PC-3 (cell line): ENCODE data around the gene YEATS4. TPM values are rescaled to one million over a fixed set of nuclear protein-coding genes. Genes with fewer than 3 reads are reported as not detected.
"Not testable (repeated sequence)": the region's sequence is repeated elsewhere in the genome, so short reads cannot be mapped to it uniquely, and the experiment has no call there.

Experiments used
- ATAC-seq: fragments of 200-7000 bp; cut with Tn5 transposase; 2 replicates; pipeline ENCODE4 v1.9.1; 2020; ENCODE audit warnings: mild to moderate bottlenecking, moderate library complexity
- Bru-seq: library from RNA; stranded (reverse); fragments of 400-500 nt; gene quantifications from one replicate; lab custom pipeline; 2021; lab: Mats Ljungman, UMichigan
- BruChase-seq, 2 experiments: library from RNA; stranded (reverse); fragments of 400-500 nt; gene quantifications; one replicate each; lab custom pipeline; 2021; lab: Mats Ljungman, UMichigan
- BruUV-seq: library from RNA; stranded (reverse); fragments of 400-500 nt; replicated peaks from 2 replicates; lab custom pipeline; 2021; lab: Mats Ljungman, UMichigan
- CTCF ChIA-PET: fragments of 300-600 bp; sonication (Branson Sonifier 250); formaldehyde crosslinking; loops from one replicate; lab custom pipeline; 2022; ENCODE audit warnings: antibody characterized with exemption; lab: Charles Lee
- POLR2A ChIA-PET: fragments of 300-600 bp; sonication (Branson Sonifier 250); formaldehyde crosslinking; loops from one replicate; lab custom pipeline; 2022; ENCODE audit warnings: antibody characterized with exemption; ENCODE audit not compliant: unreplicated experiment; lab: Charles Lee
- DNase-seq: peaks from one replicate; pipeline ENCODE4 v3.0.0-alpha.2; 2015
- H2AFZ ChIP-seq: fragments of 300-600 bp; sonication (generic); 2 replicates; pipeline ENCODE4 v1.6.0; 2016; ENCODE audit warnings: antibody characterized with exemption, low read length
- H3F3A ChIP-seq: fragments of 300-600 bp; sonication (generic); one replicate; pipeline ENCODE4 v1.6.0; 2017; ENCODE audit warnings: antibody characterized with exemption, low read length, control low read depth, mild to moderate bottlenecking; ENCODE audit not compliant: unreplicated experiment
- H3K27ac ChIP-seq: fragments of 300-600 bp; sonication (generic); 2 replicates; pipeline ENCODE4 v1.5.1; 2016; ENCODE audit warnings: mild to moderate bottlenecking, low read length
- H3K27me3 ChIP-seq: fragments of 300-600 bp; sonication (generic); 2 replicates; pipeline ENCODE4 v1.6.1; 2016; ENCODE audit warnings: low read length, mixed read lengths
- H3K36me3 ChIP-seq: fragments of 300-600 bp; sonication (generic); 2 replicates; pipeline ENCODE4 v1.6.1; 2016; ENCODE audit warnings: low read depth, mixed run types, low read length, mixed read lengths
- H3K4me1 ChIP-seq: fragments of 300-600 bp; sonication (generic); 2 replicates; pipeline ENCODE4 v1.5.1; 2016; ENCODE audit warnings: low read length; ENCODE audit not compliant: insufficient read depth
- H3K4me2 ChIP-seq: fragments of 300-600 bp; sonication (generic); 2 replicates; pipeline ENCODE4 v1.6.0; 2016; ENCODE audit warnings: low read length
- H3K4me3 ChIP-seq: fragments of 300-600 bp; sonication (generic); 2 replicates; pipeline ENCODE4 v1.5.1; 2016; ENCODE audit warnings: mild to moderate bottlenecking, low read length, mixed read lengths
- H3K79me2 ChIP-seq: fragments of 300-600 bp; sonication (generic); 2 replicates; pipeline ENCODE4 v1.6.1; 2017; ENCODE audit warnings: low read length, mixed read lengths
- H3K9ac ChIP-seq: fragments of 300-600 bp; sonication (generic); 2 replicates; pipeline ENCODE4 v1.6.0; 2016; ENCODE audit warnings: mild to moderate bottlenecking, low read length
- H3K9me2 ChIP-seq: fragments of 300-600 bp; sonication (generic); replicated peaks from 2 replicates; pipeline ENCODE4 v1.6.1; 2016; ENCODE audit warnings: mixed run types, low read length, mixed read lengths
- H3K9me3 ChIP-seq: fragments of 300-600 bp; sonication (generic); 2 replicates; pipeline ENCODE4 v1.6.1; 2016; ENCODE audit warnings: low read length, mixed read lengths
- H4K20me1 ChIP-seq: fragments of 300-600 bp; sonication (generic); 2 replicates; pipeline ENCODE4 v1.6.1; 2016; ENCODE audit warnings: low read length, mixed read lengths
- EZH2 ChIP-seq: fragments of 300-600 bp; sonication (generic); IDR thresholded peaks from one replicate; pipeline ENCODE4 v1.6.1; 2017; ENCODE audit warnings: antibody characterized with exemption, mild to moderate bottlenecking, low read length; ENCODE audit not compliant: unreplicated experiment
- EZH2phosphoT487 ChIP-seq: fragments of 300-600 bp; sonication (generic); IDR thresholded peaks from 2 replicates; pipeline ENCODE4 v1.6.1; 2018; ENCODE audit warnings: mild to moderate bottlenecking, antibody characterized with exemption, low read length, borderline replicate concordance
- intact Hi-C: fragments of 100-400 bp; cut with micrococcal nuclease; formaldehyde crosslinking; loops from 2 replicates; pipeline ENCODE4 v1.9.0; 2023
- long read RNA-seq: library from polyadenylated mRNA; unstranded; transcript quantifications from one replicate; pipeline ENCODE4 v2.0.0, GENCODE V29; 2021; ENCODE audit not compliant: unreplicated experiment
- total RNA-seq: library from RNA; depleted of rRNA; stranded (reverse); fragments of >200 nt; gene quantifications from 2 replicates; pipeline ENCODE4 v1.2.3, GENCODE V29; 2014; rRNA removed
- TF ChIP-seq, protein P1 (sequence below): fragments of 300-600 bp; sonication (generic); conservative IDR thresholded peaks from 2 replicates; pipeline ENCODE4 v1.5.1; 2017; ENCODE audit warnings: antibody characterized with exemption, low read depth, mild to moderate bottlenecking, low read length

YEATS4 gene
- total RNA-seq (36.1 and 41.3 TPM in 2 replicates), Bru-seq, nascent RNA (percentile 78 among the genes with signal in this experiment), BruChase-seq, experiment 1, labeled RNA remaining after a 6-hour chase (percentile 73 among the genes with signal in this experiment), BruChase-seq, experiment 2, labeled RNA remaining after a 2-hour chase (percentile 67 among the genes with signal in this experiment)
- long read RNA-seq, transcript YEATS4-201 (7 exons, 1,434 nt), result major isoform, 25 of 29 reads
- long read RNA-seq, partial matches to known transcripts, result 2 of 29 reads
- long read RNA-seq, other reads (novel, unspliced or antisense), result 2 of 29 reads

- CTCF ChIA-PET, result interaction anchor here (0.8 kb wide), 1 partner anchor 143 kb away, joined by 4 read pairs; no protein-coding TSS in a partner anchor
- peak within 1 kb of the TSS; percentile 94 for H3K9ac ChIP-seq
- POLR2A ChIA-PET, result no interaction called here
- H2AFZ ChIP-seq, result peak within 1 kb of the TSS; percentile 67
- peak within 1 kb of the TSS; percentile 93 for H3K27ac ChIP-seq
- H3K4me2 ChIP-seq, result peak within 1 kb of the TSS; percentile 87
- TSS peak; percentile 90 for BruUV-seq
- intact Hi-C loops, result loop anchor here (2.0 kb wide), 1 partner anchor 69 kb away; no protein-coding TSS in a partner anchor
- peak within 1 kb of the TSS; percentile 73 for H3K4me3 ChIP-seq
- H3F3A ChIP-seq, result no peaks in the 10 kb centered on the region
- H3K36me3 ChIP-seq, result 0 out of 2 replicates have a peak, but pooled peaks cover 8% of the 10 kb centered on the region
- no peaks in the 10 kb centered on the region for H4K20me1 ChIP-seq
- peaks cover 20% of the 10 kb centered on the region for H3K4me1 ChIP-seq
- no peaks in the 10 kb centered on the region for H3K9me3 ChIP-seq
- TF ChIP-seq EZH2 (no peak), EZH2phosphoT487 (no peak)
- peak; percentile 96 for DNase-seq
- H3K9me2 ChIP-seq, result no peaks in the 10 kb centered on the region
- H3K27me3 ChIP-seq, result no peaks in the 10 kb centered on the region
- peaks cover 25% of the 10 kb centered on the region for H3K79me2 ChIP-seq
- peak; percentile 90 for ATAC-seq
Measured at GRCh38 chr12:69359531-69360347, at the start of gene YEATS4. YEATS4 (plus strand) TSS chr12:69359743; CDS start chr12:69359973, 230 bp downstream.

- Histone ChIP-seq H3K36me3 (no peaks in the 10 kb centered on the region), H3K9me3 (no peaks in the 10 kb centered on the region), H3K4me1 (no peaks in the 10 kb centered on the region), H3K9me2 (no peaks in the 10 kb centered on the region), H3K4me3 (no peak overlapping the region), H3K27me3 (no peaks in the 10 kb centered on the region), H3K79me2 (no peaks in the 10 kb centered on the region), H4K20me1 (no peaks in the 10 kb centered on the region), H3K4me2 (no peak overlapping the region), H3F3A (no peaks in the 10 kb centered on the region), H2AFZ (no peak overlapping the region), H3K27ac (no peak overlapping the region), H3K9ac (no peak overlapping the region)
- ATAC-seq (no peak), DNase-seq (no peak)
- TF ChIP-seq EZH2phosphoT487 (no peak), EZH2 (no peak)
- TF ChIP-seq, protein P1, sequence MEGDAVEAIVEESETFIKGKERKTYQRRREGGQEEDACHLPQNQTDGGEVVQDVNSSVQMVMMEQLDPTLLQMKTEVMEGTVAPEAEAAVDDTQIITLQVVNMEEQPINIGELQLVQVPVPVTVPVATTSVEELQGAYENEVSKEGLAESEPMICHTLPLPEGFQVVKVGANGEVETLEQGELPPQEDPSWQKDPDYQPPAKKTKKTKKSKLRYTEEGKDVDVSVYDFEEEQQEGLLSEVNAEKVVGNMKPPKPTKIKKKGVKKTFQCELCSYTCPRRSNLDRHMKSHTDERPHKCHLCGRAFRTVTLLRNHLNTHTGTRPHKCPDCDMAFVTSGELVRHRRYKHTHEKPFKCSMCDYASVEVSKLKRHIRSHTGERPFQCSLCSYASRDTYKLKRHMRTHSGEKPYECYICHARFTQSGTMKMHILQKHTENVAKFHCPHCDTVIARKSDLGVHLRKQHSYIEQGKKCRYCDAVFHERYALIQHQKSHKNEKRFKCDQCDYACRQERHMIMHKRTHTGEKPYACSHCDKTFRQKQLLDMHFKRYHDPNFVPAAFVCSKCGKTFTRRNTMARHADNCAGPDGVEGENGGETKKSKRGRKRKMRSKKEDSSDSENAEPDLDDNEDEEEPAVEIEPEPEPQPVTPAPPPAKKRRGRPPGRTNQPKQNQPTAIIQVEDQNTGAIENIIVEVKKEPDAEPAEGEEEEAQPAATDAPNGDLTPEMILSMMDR, result no peak
- ChIA-PET POLR2A (no interaction called here), CTCF (no interaction called here)
- intact Hi-C loops, result no loop called here
- BruUV-seq, result no TSS peak
Measured at GRCh38 chr12:69313209-69313608, 46.3 kb upstream of the YEATS4 start.

DNA sequence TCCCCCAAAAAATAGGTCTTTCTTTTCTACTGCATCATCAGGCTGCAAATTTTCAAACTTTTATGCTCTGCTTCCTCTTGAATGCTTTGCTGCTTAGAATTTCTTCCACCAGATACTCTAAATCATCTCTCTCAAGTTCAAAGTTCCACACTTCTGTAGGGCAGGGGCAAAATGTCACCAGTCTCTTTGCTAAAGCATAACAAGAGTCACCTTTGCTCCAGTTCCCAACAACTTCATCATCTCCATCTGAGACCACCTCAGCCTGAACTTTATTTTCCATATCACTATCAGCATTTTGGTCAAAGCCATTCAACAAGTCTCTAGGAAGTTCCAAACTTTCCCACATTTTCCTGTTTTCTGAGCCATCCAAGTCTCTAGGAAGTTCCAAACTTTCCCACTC lies 42.8 kb upstream of the YEATS4 start:
- H3K36me3 ChIP-seq, H4K20me1 ChIP-seq, H2AFZ ChIP-seq, H3K27me3 ChIP-seq, H3K79me2 ChIP-seq, H3F3A ChIP-seq, H3K4me2 ChIP-seq, POLR2A ChIA-PET, CTCF ChIA-PET, H3K9ac ChIP-seq, intact Hi-C loops, BruUV-seq, DNase-seq, H3K4me3 ChIP-seq, H3K27ac ChIP-seq, ATAC-seq, H3K9me3 ChIP-seq, H3K4me1 ChIP-seq, H3K9me2 ChIP-seq: not testable (repeated sequence)

DNA sequence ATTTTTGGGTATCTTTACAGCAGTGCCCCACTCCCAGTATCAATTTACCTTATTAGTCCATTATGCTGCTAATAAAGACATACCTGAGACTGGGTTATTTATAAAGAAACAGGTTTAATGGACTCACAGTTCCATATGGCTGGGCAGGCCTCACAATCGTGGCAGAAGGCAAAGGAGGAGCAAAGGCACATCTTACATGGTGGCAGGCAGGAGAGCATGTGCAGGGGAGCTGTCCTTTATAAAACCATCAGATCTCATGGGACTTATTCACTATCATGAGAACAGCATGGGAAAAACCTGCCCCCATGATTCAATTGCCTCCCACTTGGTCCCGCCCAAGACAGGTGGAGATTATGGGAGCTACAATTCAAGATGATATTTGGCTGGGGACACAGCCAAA lies 42.3 kb upstream of the YEATS4 start:
- H3K4me3 ChIP-seq, BruUV-seq, ATAC-seq, CTCF ChIA-PET, H4K20me1 ChIP-seq, H3K27ac ChIP-seq, H2AFZ ChIP-seq, H3K36me3 ChIP-seq, POLR2A ChIA-PET, H3K9me3 ChIP-seq, H3K4me2 ChIP-seq, H3F3A ChIP-seq, H3K79me2 ChIP-seq, H3K4me1 ChIP-seq, intact Hi-C loops, H3K9me2 ChIP-seq, H3K9ac ChIP-seq, H3K27me3 ChIP-seq, DNase-seq: not testable (repeated sequence)
